ENCODE results near the gene VTCN1.

VTCN1 gene

DNA sequence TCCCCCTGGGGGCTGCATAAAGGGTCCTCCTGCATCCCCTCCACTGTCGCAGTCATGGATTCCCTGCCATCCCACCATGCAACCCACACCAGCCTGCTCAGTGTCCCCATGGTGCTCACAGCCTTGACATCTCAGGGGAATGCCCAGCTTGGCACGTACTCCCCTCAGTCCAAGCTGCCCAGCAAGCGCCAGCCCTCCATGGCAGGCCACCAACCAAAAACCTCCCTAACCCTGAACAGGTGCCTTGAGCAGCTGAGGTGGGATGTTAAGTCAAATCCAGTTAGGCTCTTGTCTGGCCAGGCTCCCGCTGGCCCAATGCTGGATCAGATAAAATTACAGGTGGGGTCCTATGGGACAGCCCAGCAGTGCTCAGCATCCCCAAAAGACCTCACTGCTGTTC is 341 bp downstream of the VTCN1 start:
- no peak for FAIRE-seq

DNA sequence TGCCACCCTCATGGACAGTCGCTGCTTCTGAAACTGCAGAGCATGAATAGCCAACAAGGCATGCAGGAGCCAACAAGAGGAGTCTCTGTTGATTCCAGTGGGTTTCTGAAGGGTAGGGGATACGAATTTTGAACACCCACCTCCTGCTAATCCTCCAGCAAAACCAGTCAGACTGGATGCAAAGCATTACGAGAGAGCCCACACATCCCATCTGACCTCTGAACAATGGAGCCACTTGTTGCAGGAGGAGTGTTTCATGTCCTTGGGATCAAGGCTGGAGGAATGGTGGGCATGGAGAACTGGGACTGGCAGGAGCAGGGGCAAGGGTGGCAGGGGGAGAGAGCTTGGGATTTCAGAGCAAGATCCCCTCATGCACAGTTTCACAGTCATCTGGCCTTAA is 1.6 kb downstream of the VTCN1 start:
- DNase-seq (ENCODE audit: insufficient read length, low spot score) (no peak), FAIRE-seq (no peak)

More for the DNA sequence above, 341 bp downstream of the VTCN1 start:
- DNase-seq (ENCODE audit: insufficient read length, low spot score), result no peak

DNA sequence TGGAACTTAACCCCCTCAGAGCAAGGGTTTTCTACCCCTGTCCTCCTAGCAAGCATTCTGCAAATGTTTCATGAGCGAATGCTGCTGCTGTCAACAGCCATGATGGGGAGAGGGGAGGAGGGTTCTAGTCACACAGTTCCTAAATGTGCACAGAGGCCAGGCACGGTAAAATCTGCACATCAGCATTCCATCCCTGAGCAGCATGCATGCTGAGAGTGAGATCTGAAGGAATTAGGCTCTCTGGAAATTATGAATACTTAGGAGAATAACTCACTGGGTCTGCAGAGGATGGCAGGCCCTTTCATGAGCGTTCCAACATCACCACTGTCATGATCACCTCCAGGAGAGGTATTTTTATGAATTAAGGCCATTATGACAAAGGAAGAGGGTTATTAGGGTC is 2.1 kb downstream of the VTCN1 start:
- no peak for FAIRE-seq
- DNase-seq (ENCODE audit: insufficient read length, low spot score), result no peak

GRCh38 chr1:117205368-117205767 is 5.4 kb downstream of the VTCN1 start:
- DNase-seq (ENCODE audit: insufficient read length, low spot score), result no peak
- no peak for FAIRE-seq

DNA sequence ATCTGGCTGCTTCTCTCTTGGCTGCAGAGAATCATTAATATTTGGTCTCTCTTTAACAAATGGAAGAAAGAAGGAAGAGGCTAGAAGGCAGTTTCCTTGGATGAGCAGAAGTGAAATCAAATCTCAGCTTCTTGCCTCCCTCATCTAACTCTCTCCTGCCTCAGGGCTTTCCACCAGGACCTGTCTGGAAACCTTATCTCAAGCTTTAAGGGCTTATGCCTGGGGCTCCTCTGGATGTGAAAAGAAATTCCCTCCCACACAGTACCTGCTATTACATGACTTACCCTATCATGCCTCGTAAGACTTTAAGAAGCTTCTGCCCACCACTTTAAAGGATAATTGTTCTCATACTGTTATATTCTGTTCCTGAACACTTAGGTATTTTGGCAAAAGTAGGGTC is 8.9 kb downstream of the VTCN1 start:
- FAIRE-seq, result no peak
- DNase-seq (ENCODE audit: insufficient read length, low spot score), result no peak

DNA sequence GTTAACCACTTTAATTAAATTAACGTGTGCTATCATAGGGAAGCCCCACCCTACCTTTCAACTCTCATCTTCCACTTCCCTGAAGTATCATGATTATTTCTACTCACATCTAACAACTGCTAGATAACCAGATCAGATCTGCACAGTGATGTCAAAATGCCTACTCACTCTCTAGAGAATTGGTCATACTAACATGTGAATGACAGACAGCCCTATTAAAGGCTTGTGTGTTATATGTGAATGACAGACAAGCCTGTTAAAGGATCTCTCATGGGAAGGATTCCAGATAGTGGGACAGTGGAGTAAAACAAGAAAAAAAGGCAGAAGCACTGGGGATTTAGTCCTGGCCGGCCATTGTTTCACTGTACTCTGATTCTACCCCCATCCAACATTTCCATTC is 12.6 kb downstream of the VTCN1 start:
- DNase-seq (ENCODE audit: insufficient read length, low spot score) (no peak), FAIRE-seq (no peak)

DNA sequence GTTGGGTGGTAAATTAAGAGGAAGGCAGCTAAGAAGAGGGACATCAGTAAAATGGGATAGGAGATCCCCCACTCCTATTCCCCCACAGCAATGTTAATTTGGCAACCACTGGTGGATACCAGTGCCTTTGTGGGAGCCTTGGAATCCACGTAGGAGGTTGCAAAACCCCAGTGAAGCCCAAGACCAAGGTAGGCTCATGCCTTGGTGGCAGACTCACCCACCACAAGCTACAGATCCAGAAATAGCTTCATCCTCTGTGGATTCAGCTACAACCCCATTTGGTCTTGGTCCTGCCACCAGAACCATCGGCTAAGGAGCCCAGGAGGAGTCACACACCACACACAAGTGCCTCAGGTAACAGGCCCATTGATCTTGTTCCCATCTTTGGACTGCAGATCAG is 21.0 kb downstream of the VTCN1 start:
- DNase-seq (ENCODE audit: insufficient read length, low spot score) (no peak), FAIRE-seq (no peak)

DNA sequence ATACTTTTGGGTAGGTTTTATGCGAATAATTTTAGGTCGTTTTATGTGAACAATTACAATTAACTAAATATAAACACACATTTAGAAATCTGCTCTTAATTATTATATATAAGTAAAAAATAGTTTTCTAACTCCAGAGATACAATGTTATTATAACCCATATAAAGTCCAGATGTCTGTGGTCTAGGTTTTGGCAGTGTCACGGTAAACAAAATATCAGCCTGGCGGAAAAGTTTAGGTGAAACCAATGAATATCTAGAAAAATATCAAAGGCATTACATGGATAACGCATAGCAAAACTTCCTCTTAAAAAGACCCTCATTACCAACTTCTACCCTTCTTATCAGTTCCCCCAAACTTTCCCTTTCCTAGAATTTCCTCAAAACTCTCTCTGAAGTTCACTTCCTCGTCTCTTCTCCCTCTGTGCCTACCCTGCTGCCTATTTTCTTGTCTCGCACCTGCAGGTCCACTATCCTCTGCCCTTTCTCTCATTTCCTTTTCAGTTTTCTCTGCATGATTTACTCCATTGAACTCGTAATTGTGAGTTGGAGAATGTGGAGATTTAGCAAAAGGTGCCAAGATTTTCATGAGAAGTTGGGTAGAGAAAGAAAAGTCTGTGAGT is 21.8 kb downstream of the VTCN1 start:
- FAIRE-seq, result no peak
- DNase-seq (ENCODE audit: insufficient read length, low spot score), result no peak

- DNase-seq (ENCODE audit: insufficient read length, low spot score) (no peak), FAIRE-seq (no peak)
These were observed 22.4 kb downstream of the VTCN1 start for GRCh38 chr1:117188170-117188815.

- DNase-seq (ENCODE audit: insufficient read length, low spot score) (no peak), FAIRE-seq (no peak)
These were observed 27.6 kb downstream of the VTCN1 start for GRCh38 chr1:117183112-117183511.

GRCh38 chr1:117182319-117182718 is 28.4 kb downstream of the VTCN1 start:
- no peak for DNase-seq (ENCODE audit: insufficient read length, low spot score)
- FAIRE-seq, result no peak

GRCh38 chr1:117181630-117182041 is 29.1 kb downstream of the VTCN1 start:
- FAIRE-seq, result no peak
- no peak for DNase-seq (ENCODE audit: insufficient read length, low spot score)

DNA sequence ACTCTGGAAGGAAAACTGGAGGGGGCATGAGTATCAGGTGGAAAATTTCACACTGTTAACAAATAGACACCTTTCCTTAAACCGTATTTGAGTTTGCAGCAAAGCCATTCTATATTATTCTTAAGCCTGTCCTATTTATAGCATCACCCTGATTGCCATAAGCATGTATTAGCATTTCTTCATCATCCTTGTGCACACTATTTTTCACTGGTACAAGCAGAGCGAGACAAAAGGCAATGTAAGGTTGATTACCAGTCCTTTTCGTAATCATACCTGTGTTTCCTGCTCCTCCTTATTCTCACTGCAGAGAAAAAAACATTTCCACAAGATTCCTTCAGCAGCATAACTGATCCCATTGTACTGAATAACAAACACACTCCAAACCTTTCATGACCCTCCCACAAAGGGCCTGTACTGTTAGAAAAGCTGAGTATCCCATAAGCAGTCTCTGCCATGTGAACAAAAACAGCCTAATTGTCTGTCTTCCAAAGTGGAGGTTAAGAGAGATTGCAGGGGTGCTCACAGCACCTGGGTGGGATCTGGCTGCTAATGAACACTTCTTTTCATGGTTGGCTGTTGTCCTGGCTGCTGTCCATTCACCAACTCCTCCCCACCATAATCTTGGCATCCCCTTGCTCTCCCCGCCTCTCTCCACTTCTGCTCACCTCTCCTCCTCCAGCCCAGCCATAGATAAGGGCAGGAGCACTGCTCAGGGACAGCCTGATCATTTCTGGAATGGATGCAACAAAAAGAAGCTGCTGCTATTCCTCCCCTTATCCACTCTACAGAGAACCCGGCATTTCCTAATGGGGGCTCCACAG is 30.4 kb downstream of the VTCN1 start:
- DNase-seq (ENCODE audit: insufficient read length, low spot score), result no peak
- no peak for FAIRE-seq

DNA sequence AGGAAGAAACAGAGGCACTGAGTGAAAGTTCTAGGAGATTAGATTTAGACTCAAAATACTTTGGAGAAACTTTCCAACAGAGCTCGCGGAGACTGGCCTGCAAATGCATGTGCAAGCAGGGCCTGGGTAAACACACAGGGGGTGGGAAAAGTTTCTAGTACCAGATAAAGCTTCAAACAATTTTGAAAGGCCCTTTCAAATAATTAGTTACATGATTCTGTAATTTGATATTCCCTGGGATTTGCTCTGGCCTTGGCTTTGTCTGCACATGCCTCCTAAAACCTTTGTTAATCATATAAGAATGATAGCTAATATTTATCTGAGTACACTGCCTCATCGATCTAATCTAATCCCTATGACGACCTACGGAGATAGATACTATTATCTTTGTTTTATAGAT is 31.3 kb downstream of the VTCN1 start:
- FAIRE-seq (no peak), DNase-seq (ENCODE audit: insufficient read length, low spot score) (no peak)

GRCh38 chr1:117178756-117179155 is 32.0 kb downstream of the VTCN1 start:
- DNase-seq (ENCODE audit: insufficient read length, low spot score), result no peak
- no peak for FAIRE-seq

DNA sequence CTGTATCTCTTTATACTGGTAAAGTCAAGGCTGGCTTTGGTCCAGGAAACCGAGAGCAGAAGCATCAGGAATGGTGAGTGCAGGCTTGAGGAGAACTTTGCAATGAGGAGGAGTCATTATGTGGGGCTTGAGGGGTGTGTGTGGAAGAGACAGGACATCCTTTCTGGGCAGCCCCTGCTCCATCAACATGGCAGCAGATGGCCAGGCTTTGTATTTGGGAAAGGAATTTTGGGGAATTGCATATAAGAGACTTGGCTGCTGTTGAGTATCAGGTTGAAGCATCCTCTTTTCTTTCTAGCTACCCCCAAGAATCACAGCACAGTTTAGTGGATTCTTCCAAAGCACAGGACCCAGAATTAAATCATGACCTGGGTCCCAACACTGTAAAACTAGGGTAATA is 33.4 kb downstream of the VTCN1 start:
- no peak for FAIRE-seq
- no peak for DNase-seq (ENCODE audit: insufficient read length, low spot score)

GRCh38 chr1:117176579-117176978 is 34.1 kb downstream of the VTCN1 start:
- FAIRE-seq (no peak), DNase-seq (ENCODE audit: insufficient read length, low spot score) (no peak)

- FAIRE-seq (no peak), DNase-seq (ENCODE audit: insufficient read length, low spot score) (no peak)
These were observed 35.9 kb downstream of the VTCN1 start for GRCh38 chr1:117174851-117175250.

GRCh38 chr1:117173691-117174090 is 37.0 kb downstream of the VTCN1 start:
- FAIRE-seq, result no peak
- DNase-seq (ENCODE audit: insufficient read length, low spot score), result no peak

DNA sequence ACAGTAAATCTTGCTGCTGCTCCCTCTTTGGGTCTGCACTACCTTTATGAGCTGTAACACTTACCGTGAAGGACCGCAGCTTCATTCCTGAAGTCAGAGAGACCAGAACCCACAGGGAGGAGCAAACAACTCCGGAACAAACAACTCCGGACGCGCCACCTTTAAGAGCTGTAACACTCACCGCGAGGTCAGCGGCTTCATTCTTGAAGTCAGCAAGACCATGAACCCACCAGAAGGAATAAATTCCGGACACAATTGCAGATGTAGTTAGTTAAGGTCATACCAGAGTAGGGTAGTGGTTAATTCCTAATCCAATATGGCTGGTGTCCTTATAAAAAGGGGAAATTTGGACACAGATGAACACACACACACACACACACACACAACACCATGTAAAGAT is 37.7 kb downstream of the VTCN1 start:
- no peak for DNase-seq (ENCODE audit: insufficient read length, low spot score)
- no peak for FAIRE-seq

DNA sequence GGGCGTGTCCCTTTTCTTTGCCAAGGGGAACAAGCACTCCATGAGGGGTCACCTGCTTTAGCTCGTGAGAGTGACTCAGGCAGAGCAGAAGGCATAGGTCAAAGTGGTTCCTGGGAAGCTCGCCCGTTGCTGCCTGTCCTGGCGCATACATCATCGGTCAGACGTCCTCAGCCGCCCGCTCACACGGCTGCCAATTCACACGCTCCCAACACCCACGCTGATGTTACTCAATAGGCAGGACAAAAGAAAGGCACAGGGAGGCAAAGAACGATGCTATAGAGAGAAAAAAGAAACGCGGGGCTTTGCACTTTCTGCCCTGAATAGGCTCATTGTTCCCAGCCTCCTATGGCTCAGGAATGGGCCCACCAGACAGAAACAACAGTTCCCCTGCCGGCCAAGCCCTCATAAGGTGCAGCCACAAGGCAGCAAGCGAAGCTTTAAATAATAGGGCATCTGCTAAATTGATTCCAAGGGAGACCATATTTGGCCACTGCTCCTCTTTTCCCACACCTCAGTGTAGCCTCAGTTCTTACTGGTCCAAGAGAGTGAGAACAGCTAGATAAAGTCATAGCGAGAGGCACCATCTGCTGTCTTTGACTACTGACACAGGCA is 38.7 kb downstream of the VTCN1 start:
- DNase-seq (ENCODE audit: insufficient read length, low spot score), result no peak
- FAIRE-seq, result no peak
